ENCODE data around the gene KLRK1.
A peak's percentile ranks its signal among the peaks of the same experiment; 100 is the strongest.
"Not testable (repeated sequence)": the region's sequence is repeated elsewhere in the genome, so short reads cannot be mapped to it uniquely, and the experiment has no call there.

KLRK1 gene

DNA sequence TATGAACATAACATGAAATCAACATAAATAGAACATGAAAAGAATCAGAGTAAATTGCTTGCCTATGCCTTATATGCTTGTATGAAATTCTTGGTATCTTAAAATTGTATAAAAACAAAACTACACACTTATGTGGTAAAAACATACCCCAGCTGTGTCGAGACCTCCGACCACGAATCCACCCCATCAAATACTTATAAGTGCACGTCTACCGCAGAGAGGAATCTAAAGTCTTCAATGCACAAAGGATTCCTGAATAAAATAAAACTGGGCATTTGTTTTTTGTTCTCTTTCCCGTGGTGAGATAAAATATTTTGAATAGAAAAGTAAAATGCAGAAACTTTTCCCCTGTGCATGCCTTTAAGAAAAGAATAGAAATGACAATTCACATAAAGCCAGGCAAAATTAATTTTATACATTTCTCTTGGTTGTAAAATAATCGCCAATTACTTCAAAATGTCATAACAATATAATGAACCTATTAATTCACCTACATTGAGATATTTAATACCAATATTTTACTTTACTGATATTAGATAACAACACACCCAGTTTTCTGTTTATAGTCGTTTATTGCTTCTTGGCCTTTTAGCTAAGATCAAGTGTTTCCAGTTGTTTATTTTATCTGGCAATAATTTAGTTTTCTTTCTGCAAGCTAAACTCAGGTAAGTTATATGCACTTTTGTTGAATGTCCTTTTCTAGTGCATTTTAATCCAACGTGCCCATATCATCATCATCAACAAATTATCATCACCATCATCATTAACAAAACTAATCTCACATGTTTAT lies 1.0 kb downstream of the KLRK1 start:
- DNase-seq (ENCODE audit: low read depth in 3 of 3): no peak

DNA sequence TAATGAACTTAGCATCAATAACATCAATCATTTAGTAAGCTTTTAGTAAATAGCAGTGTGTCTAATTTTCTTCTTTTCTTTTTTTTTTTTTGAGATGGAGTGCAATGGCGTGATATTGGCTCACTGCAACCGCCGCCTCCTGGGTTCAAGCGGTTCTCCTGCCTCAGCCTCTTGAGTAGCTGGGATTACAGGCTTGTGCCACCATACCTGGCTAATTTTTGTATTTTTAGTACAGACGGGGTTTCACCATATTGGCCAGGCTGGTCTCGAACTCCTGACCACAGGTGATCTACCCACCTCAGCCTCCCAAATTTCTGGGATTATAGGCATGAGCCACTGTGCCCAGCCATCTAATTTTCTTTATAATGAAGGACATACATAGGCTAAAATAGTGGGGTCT lies 2.3 kb downstream of the KLRK1 start:
- DNase-seq (ENCODE audit: low read depth in 3 of 3): not testable (repeated sequence)

DNA sequence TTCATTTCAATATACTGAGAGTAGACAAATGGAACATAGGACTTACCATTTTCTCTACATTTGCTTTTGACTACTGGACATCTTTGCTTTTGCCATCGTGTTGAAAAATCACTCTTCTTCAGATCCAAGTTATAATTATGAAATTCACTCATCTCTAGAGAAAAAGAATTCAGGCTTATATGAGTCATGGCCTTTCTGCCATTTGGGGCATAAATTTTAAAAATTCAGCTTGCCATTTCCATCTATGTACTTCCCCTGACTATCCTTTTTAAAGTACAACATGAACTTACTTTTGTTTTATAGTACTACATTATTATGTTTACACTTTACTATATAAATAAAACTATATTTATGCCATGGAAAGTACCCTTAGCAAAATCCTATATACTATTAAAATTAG lies 3.0 kb downstream of the KLRK1 start:
- DNase-seq (ENCODE audit: low read depth in 3 of 3): no peak

DNA sequence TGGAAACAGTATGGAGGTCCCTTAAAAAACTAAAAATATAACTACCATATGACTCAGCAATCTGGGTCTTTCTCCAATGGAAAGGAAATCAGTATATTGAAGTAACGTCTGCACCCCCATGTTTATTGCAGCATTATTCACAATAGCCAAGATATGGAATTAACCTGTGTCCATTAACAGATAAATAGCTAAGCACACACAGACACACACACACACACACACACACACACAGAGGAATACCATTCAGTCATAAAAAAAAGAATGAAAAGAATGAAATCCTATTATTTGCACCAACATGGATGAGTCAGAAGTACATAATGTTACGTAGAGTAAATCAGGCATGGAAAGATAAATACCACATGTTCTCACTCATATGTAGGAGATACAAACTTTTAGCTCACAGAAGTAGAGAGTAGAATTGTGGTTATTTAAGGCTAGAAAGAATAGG lies 4.7 kb downstream of the KLRK1 start:
- no peak for DNase-seq (ENCODE audit: low read depth in 3 of 3)

DNA sequence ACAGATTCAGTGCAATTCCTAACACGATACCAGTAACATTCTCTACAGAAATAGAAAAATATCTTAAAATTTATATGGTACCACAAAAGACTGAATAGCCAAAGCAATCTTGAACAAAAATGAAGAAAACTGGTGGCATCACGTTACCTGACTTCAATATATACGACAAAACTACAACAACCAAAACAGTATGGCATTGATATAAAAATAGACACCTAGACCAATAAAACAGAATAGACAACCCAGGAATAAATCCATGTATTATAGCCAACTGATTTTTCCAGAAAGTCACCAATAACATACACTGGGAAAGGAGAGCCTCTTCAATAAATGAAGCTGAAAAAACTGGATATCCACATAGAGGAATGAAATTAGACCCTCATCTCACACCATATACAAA lies 5.7 kb downstream of the KLRK1 start:
- no peak for DNase-seq (ENCODE audit: low read depth in 3 of 3)

DNA sequence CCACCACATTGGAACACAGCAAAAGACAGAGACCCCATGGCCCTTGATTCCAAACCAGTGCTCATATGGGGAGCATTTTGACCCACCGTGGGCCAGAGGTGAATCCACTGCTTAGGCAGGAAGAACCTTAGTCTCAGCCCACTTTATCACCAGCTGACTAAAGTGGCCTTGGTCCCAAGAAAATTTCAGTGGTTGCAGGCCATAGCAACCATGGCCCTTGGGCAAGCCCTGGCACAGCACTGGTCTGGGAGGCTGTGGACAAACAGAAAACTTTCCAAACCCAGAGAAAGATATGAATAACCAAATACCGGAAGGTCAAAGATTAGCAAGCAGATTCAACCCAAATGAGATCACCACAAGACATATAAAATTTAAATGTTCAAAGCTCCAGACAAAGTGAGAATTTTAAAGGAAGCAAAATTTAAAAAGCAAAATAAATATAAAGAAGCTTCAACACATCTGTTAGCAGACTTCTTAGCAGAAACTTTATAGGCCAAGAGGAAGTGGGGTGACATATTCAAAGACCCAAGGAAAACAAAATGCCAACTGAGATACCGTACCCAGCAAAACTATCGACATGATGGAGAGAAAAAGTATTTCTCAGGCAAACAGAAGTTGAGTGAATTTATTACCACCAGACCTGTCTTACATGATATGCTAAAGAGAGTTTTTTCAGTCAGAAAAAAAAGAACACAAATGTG lies 7.8 kb downstream of the KLRK1 start:
- DNase-seq (ENCODE audit: low read depth in 3 of 3): no peak

DNA sequence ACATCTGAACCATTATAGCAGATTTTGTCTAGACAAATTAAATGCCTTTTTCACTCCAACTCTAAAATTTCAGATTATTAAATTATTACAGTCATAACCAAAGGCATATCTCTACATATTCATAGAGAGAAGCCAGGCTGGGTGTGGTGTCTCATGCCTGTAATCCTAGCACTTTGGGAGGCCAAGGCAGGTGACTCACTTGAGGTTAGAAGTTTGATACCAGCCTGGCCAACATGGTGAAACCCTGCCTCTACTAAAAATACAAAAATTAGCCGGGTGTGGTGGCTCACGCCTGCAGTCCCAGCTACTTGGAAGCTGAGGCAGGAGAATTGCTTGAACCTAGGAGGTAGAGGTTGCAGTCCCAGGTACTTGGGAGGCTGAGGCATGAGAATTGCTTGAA lies 11.1 kb downstream of the KLRK1 start:
- not testable (repeated sequence) for DNase-seq (ENCODE audit: low read depth in 3 of 3)

DNA sequence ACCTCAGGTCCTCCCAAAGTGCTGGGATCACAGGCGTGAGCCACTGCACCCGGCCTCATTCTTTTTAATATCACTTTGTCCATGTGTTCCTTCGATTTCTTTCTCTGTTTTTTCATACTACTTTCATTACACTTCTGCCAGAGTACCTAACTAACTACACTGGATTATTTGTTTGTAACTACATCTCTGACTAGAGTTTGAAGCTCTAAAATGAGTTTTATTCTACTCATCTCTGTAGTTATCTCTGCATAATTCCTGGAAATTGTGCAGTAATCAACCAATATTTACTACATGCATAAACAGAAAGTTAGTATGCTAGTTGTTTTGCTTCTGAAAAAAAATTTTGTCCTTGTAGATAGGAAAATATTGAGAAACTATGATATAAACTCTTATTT lies 15.2 kb downstream of the KLRK1 start:
- DNase-seq (ENCODE audit: low read depth in 3 of 3): no peak

DNA sequence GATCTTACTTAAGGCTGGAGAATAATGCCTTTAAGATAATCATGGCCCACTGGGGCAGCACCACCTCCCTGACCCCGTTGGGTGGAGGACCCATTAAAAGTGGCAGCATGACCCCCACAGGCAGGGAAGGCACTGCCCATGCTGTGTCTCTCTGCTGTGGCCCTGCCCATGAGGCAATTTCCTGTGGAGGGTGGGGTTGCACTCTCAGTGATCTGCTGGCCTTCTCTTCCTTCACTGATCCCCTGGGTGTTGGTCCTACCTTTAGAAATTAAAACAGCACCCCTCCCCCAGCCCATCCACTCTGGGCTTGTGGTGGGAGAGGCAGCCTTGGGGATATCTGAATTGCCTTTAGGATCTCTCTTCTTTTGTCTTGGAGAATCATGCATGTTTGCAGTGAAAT lies 17.3 kb downstream of the KLRK1 start:
- DNase-seq (ENCODE audit: low read depth in 3 of 3): no peak

DNA sequence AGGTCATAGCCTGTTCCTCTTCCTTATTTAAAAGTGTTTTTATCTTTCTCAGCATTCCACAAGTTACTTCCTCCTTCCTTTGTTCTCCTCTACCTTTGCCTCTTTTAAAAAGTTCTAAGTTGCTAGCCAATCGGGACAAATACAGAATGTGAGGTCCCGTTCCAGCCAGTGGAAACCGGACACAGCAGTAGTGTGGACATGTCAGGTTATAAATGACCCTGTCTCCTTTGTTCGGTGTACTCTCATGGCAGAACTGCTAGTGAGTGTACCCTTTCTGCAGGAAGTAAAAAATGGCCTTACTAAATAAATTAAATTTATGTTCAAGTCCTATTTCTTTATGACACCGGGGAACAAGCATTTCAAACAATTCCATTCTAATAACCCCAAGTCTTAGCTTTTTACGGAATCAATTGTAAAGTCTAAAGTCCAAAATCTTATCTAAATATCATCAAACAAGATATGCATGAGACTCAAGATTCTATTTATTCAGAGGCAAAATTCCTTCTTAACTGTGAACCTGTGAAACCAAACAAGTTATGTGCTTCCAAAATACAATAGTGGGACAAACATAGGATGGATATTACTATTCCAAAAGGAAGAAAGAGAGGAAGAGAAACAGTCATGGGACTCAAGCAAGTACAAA lies 17.8 kb downstream of the KLRK1 start:
- not testable (repeated sequence) for DNase-seq (ENCODE audit: low read depth in 3 of 3)

DNA sequence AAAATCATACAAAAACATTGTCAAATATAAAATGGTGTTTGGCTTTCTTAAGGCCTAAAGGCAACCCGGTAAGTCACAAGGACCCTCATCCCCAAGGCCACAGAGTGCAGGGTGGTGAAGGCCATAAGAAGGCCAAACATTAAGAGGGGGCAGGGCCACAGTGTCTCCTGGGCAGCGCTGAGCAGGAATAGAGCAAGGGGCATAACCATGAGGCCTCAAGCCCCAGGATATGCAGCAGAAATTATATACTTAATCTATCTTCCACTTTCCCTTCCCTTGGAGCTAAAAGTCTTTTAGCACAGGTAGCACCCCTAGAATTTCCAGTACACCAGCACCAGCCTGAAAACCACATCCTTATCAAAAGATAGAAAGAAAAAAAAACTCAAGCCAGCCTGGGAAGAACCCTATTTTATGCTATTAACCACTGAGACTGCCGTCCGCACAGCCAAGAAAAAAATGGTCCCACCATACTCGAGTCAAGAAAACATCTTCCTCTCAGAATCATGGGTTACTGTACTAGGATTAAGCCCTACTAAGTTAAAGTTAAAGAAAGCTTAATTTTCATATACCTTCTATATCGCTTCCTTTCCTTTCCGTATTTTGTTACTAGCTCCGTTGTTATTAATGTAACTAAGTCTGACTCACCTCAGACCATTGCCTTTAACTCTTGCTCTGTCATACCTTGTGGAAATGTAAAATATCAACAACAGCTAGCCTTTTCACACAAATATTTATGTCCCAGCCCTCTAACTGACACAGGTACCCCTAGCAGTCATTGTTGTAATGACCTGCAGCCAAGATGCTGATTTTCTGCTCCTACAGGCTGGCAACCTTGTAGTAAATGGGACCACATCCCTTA lies 20.1 kb downstream of the KLRK1 start:
- DNase-seq (ENCODE audit: low read depth in 3 of 3): no peak

DNA sequence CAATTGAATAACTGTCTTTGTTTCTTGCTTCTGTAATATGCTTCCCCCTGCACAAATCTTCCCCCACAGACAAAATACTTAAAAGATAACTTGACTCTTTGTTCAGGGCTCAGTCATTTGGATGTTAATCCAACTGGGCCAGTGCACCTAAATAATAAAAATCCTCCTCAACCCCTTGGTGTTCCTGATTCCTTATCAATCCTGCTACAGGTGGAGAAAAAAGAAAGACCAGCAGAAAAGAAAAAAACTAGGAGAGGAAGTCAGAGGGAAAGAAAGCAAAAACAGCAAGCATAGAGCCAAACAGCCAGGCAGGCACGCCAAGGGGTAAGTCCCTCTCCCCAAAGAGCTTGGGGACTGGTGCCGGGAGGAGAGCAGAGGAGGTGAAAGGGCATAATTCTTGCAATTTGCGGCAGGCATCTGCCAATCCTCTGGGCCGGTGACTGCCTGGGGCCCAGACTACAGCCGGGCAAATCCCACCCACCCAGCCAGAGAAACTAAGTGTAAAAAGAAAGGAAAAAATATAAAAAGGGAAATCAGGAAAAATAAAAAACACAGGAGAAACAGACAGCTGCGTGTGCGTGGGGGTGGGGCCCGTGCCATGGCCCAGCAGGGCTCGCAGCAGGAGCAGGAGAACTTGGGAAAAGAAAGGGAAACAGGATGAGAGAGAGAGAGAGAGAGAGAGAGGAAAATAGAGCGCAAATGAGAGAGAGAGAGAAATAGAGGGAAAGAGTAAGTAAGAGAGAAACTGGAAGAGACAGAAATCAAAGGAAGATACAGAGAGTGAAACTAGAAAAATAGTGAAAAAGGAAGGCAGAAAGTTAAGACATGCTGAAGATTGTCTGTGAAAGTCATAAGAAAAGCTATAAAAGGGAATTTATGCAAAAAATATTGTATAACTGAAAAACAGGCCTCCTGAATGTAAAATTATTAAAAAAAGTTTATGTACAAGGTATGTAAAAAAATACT lies 21.4 kb downstream of the KLRK1 start:
- DNase-seq (ENCODE audit: low read depth in 3 of 3): no peak

DNA sequence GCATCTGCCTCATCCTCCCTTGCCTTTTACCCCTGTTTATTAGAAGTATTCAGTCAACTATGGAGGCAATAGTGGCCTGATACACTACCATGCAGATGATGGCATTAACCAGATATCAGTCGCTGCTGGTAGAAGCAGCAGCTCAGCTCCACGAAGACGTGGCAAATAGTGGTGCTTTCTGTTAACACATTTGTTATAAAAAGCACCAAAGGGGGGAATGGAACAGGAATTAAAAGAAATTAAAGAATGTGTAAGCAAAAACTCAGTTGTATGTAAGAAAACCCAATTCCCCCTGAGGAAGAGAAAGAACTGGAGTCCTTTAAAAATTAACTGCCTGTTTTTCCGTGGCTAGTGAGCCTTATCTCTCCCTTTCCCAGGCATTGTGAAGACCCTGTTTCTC lies 22.1 kb downstream of the KLRK1 start:
- DNase-seq (ENCODE audit: low read depth in 3 of 3): not testable (repeated sequence)

DNA sequence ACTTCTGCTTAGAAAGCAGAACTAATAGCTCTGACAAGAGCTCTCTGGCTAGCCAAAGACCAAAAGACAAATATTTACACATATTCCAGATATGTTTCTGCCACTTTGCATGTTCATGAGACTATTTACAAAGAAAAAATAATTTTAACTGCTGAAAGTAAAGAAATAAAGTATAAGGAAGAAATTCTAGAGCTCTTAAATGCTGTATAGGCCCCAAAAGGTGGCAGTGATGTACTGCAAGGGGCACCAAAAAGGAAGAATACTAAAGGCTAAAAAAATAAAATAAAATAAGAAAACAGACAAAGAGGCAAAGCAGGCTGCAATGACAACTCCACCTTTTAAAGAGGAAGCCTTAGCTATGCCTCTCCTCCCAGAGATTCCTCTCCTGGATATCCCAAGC lies 23.0 kb downstream of the KLRK1 start:
- no peak for DNase-seq (ENCODE audit: low read depth in 3 of 3)

DNA sequence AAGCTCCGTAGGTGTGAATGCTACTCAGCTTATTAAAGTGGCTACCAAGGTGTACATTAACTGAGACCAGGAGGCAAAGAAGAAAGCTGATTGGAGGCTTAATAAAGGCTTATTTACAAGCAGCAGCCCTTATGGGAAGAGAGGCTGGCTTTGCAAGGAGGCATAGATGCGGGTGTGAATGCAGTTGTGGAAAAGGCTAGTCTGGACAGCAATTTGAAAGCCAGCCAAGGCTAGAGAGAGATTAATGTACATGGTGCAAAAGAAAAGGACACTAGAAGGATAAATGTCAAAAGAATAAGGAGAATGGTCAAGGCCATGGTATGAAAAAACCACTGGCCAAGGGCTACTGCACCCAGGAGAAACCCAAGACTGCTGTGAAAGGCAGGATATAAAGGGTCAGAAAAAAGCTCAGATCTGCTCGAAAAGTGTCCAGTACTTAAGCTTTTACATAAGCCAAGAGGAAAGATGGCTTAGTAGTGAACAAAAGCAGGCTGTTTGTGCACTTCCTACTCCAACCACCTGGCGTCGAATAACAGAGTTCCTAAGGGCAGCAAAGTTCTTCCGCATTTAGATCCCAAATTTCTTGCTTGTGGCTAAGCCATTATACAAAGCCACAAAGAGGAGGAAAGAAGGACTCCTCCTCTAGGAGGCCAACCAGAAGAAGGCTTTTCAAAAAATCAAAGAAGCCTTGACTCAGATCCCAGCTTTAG lies 24.0 kb downstream of the KLRK1 start:
- DNase-seq (ENCODE audit: low read depth in 3 of 3): no peak

DNA sequence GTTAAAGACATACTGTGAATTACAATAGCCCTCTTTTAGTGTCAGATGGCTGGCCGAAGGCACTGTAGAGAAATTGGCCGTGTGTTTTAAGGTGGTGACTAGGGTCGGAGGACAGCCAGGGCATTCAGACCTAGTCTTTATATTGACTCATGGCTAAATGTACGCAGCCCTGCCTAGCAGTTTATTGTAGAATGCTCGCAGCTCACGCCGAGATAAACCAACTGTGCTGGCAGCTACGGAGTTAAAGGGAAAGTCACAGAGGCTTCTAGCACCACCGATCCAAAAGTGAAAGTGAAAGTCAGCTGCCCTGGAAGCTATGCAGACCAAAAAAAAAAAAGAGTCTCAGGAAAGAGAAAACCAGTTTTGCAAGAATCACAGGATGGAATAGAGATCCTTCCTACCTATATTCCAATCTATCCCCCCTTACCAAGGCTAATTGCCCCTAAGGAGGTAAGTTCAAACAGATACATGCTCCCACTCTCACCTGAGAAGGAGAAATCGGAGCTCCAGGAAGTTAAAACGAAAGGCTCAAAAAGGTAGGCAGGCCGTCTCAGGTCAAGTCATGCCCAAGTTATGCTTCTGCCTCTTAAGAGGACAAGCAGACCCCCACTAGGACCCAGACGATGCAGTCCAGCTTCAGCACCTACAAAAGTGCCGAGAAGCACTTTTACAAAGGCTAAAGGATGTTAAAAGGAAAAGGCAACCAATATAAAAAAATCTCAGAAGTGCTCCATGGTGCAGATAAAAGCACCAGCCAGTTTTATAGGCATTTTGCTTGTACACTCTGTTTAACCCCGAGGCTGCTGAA lies 24.8 kb downstream of the KLRK1 start:
- DNase-seq (ENCODE audit: low read depth in 3 of 3): peak in 2 of 3 experiments; percentile 34 to 38

DNA sequence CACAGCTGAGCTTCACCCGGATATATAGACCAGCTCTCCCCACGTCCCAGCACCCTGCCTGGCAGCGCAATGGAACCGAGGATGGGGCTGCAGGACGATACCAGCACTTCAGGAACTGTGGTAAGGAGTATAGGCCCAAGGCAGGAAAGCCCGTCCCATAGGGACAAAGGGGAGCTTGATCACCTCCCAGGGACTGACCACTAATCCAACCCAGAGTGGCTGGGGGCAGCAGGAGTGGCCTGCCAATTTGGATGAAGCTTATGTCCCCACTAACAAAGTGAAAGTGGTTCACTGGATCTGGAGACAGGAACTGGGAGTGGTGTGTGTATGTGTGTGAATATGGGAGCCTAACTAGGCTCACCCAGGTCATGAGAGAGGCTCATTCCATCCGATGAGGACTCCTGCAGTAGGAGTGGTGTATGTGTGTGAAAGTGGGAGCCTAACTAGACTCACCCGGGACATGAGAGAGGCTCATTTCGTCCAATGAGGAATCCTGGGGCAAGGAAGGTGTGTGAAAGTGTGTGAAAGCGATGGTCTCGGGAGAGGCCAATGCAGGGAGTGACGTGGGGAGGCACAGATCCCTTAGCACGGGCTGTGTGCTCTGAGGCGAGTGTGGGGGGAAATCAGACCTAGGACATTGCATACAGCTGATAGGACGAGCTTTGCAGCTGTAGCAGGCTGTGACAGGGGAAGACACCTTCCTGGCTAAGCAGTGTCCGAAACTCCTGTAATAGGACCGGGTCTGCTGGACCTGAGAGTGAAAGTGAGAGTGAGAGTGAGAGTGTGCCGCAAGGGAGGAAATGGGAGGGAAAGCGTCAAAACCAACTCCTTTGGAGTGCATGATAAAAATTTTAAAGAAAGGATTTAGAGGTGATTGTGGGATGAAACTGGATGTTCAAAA lies 25.7 kb downstream of the KLRK1 start:
- no peak for DNase-seq (ENCODE audit: low read depth in 3 of 3)

DNA sequence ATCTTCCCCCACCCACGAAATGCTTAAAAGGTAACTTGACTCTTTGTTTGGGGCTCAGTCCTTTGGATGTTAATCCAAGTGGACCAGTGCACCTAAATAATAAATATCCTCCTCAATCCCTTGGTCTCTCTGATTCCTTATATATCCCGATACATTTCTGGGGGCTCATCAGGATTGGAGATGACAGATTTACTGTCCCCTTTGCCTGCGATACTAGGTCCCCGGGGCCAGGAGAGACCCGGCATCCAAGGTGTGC lies 26.3 kb downstream of the KLRK1 start:
- no peak for DNase-seq (ENCODE audit: low read depth in 3 of 3)

All from stimulated activated CD4-positive, alpha-beta T cell treated with anti-CD3 and anti-CD28 coated beads, TNF-alpha, amount 100 ng/mL, for 24 hours (primary cell).